Erythroblast (primary cell): ENCODE results near the gene VIPR1.

Source experiments
- GATA1 ChIP-seq: IDR thresholded peaks from 2 replicates; pipeline ENCODE4 v1.6.1; 2011; ENCODE audit warnings: low read depth, mild to moderate bottlenecking, control low read depth, low read length, moderate library complexity
- POLR2A ChIP-seq: IDR thresholded peaks from 2 replicates; pipeline ENCODE4 v1.6.1; 2011; ENCODE audit warnings: mild to moderate bottlenecking, low read length

DNA sequence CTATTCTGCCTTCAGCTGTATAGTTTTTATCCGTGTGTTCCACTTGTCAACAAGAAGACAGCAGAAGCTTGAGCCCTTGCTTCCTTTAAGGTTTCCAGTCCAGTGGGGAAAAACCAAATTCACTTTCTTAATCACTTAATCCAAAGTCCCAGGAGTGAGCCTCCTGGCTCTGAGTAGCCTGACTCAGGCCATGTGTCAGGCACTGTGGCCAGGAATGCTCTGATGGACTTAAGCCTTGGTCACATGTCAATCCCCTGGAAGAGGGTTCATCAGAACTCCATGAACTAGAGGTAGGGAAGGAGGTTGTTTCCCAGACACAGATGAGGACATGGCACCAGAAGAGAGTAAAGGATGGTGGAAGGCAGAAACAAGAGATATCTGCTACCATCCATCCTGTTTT, 8.8 kb downstream of the VIPR1 start:
- TF ChIP-seq POLR2A, result no peak
- TF ChIP-seq GATA1, result no peak
